ENCODE results near the gene FPR1.

GRCh38 chr19:51779181-51779580, 27.5 kb upstream of the FPR1 start:
- TF ChIP-seq CTCF (IDR thresholded peaks at IDR 0.05) (no peak), POLR2A (IDR thresholded peaks at IDR 0.05) (no peak), POLR2AphosphoS5 (IDR thresholded peaks at IDR 0.05; ENCODE audit: insufficient read depth in 1 of 2, low read depth in 1 of 2) (no peak)

Measured in vagina (tissue), 2 donors.